IMR-90 (cell line): ENCODE measurements around the gene PSAP.

Experiments
- CEBPB ChIP-seq: IDR thresholded peaks from 2 replicates; pipeline ENCODE4 v1.6.1; 2012; ENCODE audit warnings: low read depth, low read length, improper control_type of control experiment
- FOS ChIP-seq: fragments of 150-350 bp; IDR thresholded peaks from 2 replicates; pipeline ENCODE4 v1.6.1; 2016; ENCODE audit warnings: low read depth, low read length
- MXI1 ChIP-seq: IDR thresholded peaks from 2 replicates; pipeline ENCODE4 v1.6.1; 2012; ENCODE audit warnings: low read depth, mild to moderate bottlenecking, low read length, moderate library complexity, borderline replicate concordance
- POLR2A ChIP-seq: IDR thresholded peaks from 2 replicates; pipeline ENCODE4 v1.6.1; 2012; ENCODE audit warnings: mild to moderate bottlenecking, low read depth, low read length
- RFX5 ChIP-seq: IDR thresholded peaks from 2 replicates; pipeline ENCODE4 v1.8.0; 2012; ENCODE audit warnings: low read depth, mild to moderate bottlenecking, low read length, moderate library complexity
- SMC3 ChIP-seq: fragments of 150-350 bp; IDR thresholded peaks from 2 replicates; pipeline ENCODE4 v1.6.1; 2016; ENCODE audit warnings: low read depth, mild to moderate bottlenecking, antibody characterized with exemption, low read length, moderate library complexity
- TF ChIP-seq, protein P1 (sequence below): conservative IDR thresholded peaks from 2 replicates; pipeline ENCODE4 v1.5.1; 2012; ENCODE audit warnings: mild to moderate bottlenecking, low read depth, low read length, improper control_type of control experiment

DNA sequence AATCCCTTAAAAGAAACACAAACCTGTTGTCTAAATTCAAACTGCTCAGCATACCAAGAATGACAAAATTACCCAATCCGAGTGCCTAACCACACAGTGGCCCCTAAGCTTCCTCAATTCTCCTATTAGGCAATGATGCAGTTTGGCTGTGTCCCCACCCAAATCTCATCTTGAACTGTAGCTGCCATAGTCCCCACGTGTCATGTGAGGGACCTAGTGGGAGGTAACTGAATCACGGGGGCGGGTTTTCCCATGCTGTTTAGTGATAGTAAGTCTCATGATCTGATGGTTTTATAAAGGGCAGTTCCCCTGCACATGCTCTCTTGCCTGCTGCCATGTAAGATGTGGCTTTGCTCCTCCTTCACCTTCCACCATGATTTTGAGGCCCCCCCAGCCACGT lies 21.9 kb downstream of the PSAP start:
- TF ChIP-seq POLR2A (no peak), MXI1 (no peak), FOS (no peak), CEBPB (no peak), RFX5 (no peak), SMC3 (no peak)
- TF ChIP-seq, protein P1, sequence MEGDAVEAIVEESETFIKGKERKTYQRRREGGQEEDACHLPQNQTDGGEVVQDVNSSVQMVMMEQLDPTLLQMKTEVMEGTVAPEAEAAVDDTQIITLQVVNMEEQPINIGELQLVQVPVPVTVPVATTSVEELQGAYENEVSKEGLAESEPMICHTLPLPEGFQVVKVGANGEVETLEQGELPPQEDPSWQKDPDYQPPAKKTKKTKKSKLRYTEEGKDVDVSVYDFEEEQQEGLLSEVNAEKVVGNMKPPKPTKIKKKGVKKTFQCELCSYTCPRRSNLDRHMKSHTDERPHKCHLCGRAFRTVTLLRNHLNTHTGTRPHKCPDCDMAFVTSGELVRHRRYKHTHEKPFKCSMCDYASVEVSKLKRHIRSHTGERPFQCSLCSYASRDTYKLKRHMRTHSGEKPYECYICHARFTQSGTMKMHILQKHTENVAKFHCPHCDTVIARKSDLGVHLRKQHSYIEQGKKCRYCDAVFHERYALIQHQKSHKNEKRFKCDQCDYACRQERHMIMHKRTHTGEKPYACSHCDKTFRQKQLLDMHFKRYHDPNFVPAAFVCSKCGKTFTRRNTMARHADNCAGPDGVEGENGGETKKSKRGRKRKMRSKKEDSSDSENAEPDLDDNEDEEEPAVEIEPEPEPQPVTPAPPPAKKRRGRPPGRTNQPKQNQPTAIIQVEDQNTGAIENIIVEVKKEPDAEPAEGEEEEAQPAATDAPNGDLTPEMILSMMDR = no peak
